HepG2 (cell line): ENCODE measurements around the gene TNNI3K. TPM values are rescaled to one million over a fixed set of nuclear protein-coding genes. Genes with fewer than 3 reads are reported as not detected.

ENCODE experiments used
- ASH2L ChIP-seq: fragments of 300-600, 200-600 bp; sonication (generic); IDR thresholded peaks from 2 replicates; pipeline ENCODE4 v1.7.0; 2017; ENCODE audit warnings: low read depth, mild to moderate bottlenecking, moderate library complexity, mixed read lengths, low read length; ENCODE audit not compliant: insufficient read length
- IKZF5 ChIP-seq: IDR thresholded peaks from 2 replicates; pipeline ENCODE4 v1.6.1; 2018; ENCODE audit warnings: missing genetic modification reagents, mild to moderate bottlenecking, missing compliant biosample characterization
- IRF2 ChIP-seq: IDR thresholded peaks from 2 replicates; pipeline ENCODE4 v1.6.1; 2018; ENCODE audit warnings: missing genetic modification reagents, missing compliant biosample characterization
- MXI1 ChIP-seq: IDR thresholded peaks from 3 replicates; pipeline ENCODE4 v1.6.1; 2012; ENCODE audit warnings: low read depth, low read length, inconsistent platforms, borderline replicate concordance
- RBFOX2 ChIP-seq: fragments of 200-400 bp; formaldehyde crosslinking; IDR thresholded peaks from 2 replicates; pipeline ENCODE4 v1.6.1; 2017; ENCODE audit warnings: low read depth, mild to moderate bottlenecking, low read length
- SP5 ChIP-seq: IDR thresholded peaks from 2 replicates; pipeline ENCODE4 v1.6.1; 2016; ENCODE audit warnings: low read depth, borderline replicate concordance
- TARDBP ChIP-seq: sonication (generic); formaldehyde crosslinking; IDR thresholded peaks from 2 replicates; pipeline ENCODE4 v1.8.0; 2022; ENCODE audit warnings: mild to moderate bottlenecking, missing genetic modification reagents
- U2AF1 ChIP-seq: fragments of 200-400 bp; formaldehyde crosslinking; optimal IDR thresholded peaks from 2 replicates; pipeline ENCODE3; 2017; ENCODE audit warnings: mild to moderate bottlenecking, low read depth, low read length
- ZFP1 ChIP-seq: IDR thresholded peaks from 2 replicates; pipeline ENCODE4 v1.6.1; 2016
- ZNF382 ChIP-seq: sonication (generic); formaldehyde crosslinking; IDR thresholded peaks from 2 replicates; pipeline ENCODE4 v1.5.0; 2020; ENCODE audit warnings: missing genetic modification reagents, mild to moderate bottlenecking, borderline replicate concordance
- ZNF441 ChIP-seq: sonication (generic); formaldehyde crosslinking; IDR thresholded peaks from 2 replicates; pipeline ENCODE4 v1.7.0; 2021; ENCODE audit warnings: missing genetic modification reagents, borderline replicate concordance
- ZNF563 ChIP-seq: sonication (generic); formaldehyde crosslinking; IDR thresholded peaks from 2 replicates; pipeline ENCODE4 v1.8.0; 2022; ENCODE audit warnings: mild to moderate bottlenecking, moderate library complexity, missing genetic modification reagents
- ZNF616 ChIP-seq: sonication (generic); formaldehyde crosslinking; IDR thresholded peaks from 2 replicates; pipeline ENCODE4 v1.5.0; 2020; ENCODE audit warnings: low read depth, mild to moderate bottlenecking, missing genetic modification reagents
- ZNF784 ChIP-seq: sonication (generic); formaldehyde crosslinking; IDR thresholded peaks from 2 replicates; pipeline ENCODE4 v1.5.1; 2020; ENCODE audit warnings: missing genetic modification reagents, mild to moderate bottlenecking, borderline replicate concordance
- ZNF883 ChIP-seq: sonication (generic); formaldehyde crosslinking; IDR thresholded peaks from 2 replicates; pipeline ENCODE4 v1.5.1; 2020; ENCODE audit warnings: mild to moderate bottlenecking, missing genetic modification reagents; ENCODE audit errors: not compliant biosample characterization
- polyA plus RNA-seq, 8 experiments: library from polyadenylated mRNA; depleted of rRNA in 3 of 8; stranded (reverse) in 7 of 8; unstranded in 1 of 8; fragments of >200 nt; fragmentation: Illumina TruSeq in 4 of 8; extraction: Trizol in 4 of 8; gene quantifications; 2 replicates each; pipeline versions ENCODE4 v1.2.1 to v1.2.3, GENCODE V29; 2011 to 2016; ENCODE audit warnings: low read depth in 4 of 8, missing spikeins in 1 of 8, mixed read lengths in 1 of 8; ENCODE audit not compliant: insufficient read depth in 1 of 8
- total RNA-seq, 5 experiments: library from RNA; depleted of rRNA; stranded (reverse); fragments of >200 nt; fragmentation: Illumina TruSeq; extraction: Trizol; gene quantifications; 2 replicates each; pipeline ENCODE4 v1.2.3, GENCODE V29; 2016; ENCODE audit warnings: low read depth in 1 of 5
- TF ChIP-seq, protein P1 (sequence below): sonication (generic); formaldehyde crosslinking; IDR thresholded peaks from 2 replicates; pipeline ENCODE4 v1.5.0; 2020; ENCODE audit warnings: mild to moderate bottlenecking, missing genetic modification reagents, borderline replicate concordance
- TF ChIP-seq, protein P2 (sequence below): sonication (generic); formaldehyde crosslinking; IDR thresholded peaks from 2 replicates; pipeline ENCODE4 v1.4.0; 2020; ENCODE audit warnings: missing genetic modification reagents, borderline replicate concordance

The TNNI3K gene
- total and polyA plus RNA-seq, 2 of the 13 experiments (the other 11 are each of a cell fraction or from before 2014, with no cell fraction given) = 1.1 TPM; not detected in 1

DNA sequence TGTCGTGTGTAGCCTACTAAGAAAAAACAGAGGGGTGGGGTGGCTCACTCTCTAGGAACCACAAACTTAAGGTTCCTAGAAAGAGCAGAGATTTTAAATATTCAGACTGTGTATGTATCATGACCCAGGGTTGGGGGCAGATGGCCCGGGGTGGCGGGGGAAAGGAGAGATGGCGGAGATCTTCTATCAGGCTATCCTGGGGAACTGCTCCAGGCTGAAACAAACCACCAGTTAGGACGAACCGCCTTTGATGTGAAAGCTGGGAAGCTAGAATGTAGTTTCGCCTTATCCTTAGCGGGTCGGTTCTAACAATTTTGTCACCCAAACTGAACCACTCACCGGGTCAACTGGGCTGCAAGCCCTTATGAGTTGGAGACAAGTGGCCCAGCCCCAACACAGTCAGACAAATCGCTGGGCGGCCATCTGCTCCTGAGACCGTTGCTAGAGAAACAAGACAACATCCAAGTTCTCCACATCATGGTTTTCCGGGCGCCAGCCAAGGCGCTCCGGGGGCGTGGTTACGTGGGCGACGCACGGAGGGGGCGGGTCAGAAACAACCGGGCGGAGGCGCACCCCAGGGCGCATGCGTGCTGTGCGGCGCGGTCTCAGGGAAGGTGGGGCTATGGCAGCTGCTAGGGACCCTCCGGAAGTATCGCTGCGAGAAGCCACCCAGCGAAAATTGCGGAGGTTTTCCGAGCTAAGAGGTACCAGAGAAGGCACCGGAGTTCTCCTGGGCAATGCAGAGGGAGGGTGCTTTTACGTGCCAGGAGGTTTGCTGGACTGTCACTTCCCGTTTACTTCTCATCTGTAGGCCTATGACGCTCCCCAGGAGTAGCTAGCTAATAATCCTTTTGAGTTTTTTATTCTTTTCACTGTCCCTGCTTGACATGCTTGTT, 37.3 kb upstream of the TNNI3K start, which contains the start of the genes FPGT and LRRIQ3 (continued):
- TF ChIP-seq ZNF441 (peak; percentile 52; the same call in 1 of the 2 replicates), ZNF382 (no peak), SP5 (CRISPR knock-in tag) (peak; percentile 60; the same call in 1 of the 2 replicates), ZNF616 (CRISPR knock-in tag) (no peak), ZNF883 (CRISPR knock-in tag) (peak; percentile 42), ASH2L (peak; percentile 66), ZFP1 (0 out of 2 replicates have a peak, but pooled peaks have one; percentile 28), RBFOX2 (peak; percentile 80), TARDBP (CRISPR knock-in tag) (0 out of 2 replicates have a peak, but pooled peaks have one; percentile 44), IKZF5 (CRISPR knock-in tag) (peak; percentile 65; the same call in 1 of the 2 replicates), MXI1 (peak; percentile 80; the same call in 1 of the 3 replicates), IRF2 (CRISPR knock-in tag) (peak; percentile 46; the same call in 1 of the 2 replicates), ZNF784 (CRISPR knock-in tag) (no peak), U2AF1 (no peak), ZNF563 (CRISPR knock-in tag) (peak; percentile 59; the same call in 1 of the 2 replicates)
- TF ChIP-seq, protein P1, sequence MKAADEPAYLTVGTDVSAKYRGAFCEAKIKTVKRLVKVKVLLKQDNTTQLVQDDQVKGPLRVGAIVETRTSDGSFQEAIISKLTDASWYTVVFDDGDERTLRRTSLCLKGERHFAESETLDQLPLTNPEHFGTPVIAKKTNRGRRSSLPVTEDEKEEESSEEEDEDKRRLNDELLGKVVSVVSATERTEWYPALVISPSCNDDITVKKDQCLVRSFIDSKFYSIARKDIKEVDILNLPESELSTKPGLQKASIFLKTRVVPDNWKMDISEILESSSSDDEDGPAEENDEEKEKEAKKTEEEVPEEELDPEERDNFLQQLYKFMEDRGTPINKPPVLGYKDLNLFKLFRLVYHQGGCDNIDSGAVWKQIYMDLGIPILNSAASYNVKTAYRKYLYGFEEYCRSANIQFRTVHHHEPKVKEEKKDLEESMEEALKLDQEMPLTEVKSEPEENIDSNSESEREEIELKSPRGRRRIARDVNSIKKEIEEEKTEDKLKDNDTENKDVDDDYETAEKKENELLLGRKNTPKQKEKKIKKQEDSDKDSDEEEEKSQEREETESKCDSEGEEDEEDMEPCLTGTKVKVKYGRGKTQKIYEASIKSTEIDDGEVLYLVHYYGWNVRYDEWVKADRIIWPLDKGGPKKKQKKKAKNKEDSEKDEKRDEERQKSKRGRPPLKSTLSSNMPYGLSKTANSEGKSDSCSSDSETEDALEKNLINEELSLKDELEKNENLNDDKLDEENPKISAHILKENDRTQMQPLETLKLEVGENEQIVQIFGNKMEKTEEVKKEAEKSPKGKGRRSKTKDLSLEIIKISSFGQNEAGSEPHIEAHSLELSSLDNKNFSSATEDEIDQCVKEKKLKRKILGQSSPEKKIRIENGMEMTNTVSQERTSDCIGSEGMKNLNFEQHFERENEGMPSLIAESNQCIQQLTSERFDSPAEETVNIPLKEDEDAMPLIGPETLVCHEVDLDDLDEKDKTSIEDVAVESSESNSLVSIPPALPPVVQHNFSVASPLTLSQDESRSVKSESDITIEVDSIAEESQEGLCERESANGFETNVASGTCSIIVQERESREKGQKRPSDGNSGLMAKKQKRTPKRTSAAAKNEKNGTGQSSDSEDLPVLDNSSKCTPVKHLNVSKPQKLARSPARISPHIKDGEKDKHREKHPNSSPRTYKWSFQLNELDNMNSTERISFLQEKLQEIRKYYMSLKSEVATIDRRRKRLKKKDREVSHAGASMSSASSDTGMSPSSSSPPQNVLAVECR = peak; percentile 73; the same call in 1 of the 2 replicates
- TF ChIP-seq, protein P2, sequence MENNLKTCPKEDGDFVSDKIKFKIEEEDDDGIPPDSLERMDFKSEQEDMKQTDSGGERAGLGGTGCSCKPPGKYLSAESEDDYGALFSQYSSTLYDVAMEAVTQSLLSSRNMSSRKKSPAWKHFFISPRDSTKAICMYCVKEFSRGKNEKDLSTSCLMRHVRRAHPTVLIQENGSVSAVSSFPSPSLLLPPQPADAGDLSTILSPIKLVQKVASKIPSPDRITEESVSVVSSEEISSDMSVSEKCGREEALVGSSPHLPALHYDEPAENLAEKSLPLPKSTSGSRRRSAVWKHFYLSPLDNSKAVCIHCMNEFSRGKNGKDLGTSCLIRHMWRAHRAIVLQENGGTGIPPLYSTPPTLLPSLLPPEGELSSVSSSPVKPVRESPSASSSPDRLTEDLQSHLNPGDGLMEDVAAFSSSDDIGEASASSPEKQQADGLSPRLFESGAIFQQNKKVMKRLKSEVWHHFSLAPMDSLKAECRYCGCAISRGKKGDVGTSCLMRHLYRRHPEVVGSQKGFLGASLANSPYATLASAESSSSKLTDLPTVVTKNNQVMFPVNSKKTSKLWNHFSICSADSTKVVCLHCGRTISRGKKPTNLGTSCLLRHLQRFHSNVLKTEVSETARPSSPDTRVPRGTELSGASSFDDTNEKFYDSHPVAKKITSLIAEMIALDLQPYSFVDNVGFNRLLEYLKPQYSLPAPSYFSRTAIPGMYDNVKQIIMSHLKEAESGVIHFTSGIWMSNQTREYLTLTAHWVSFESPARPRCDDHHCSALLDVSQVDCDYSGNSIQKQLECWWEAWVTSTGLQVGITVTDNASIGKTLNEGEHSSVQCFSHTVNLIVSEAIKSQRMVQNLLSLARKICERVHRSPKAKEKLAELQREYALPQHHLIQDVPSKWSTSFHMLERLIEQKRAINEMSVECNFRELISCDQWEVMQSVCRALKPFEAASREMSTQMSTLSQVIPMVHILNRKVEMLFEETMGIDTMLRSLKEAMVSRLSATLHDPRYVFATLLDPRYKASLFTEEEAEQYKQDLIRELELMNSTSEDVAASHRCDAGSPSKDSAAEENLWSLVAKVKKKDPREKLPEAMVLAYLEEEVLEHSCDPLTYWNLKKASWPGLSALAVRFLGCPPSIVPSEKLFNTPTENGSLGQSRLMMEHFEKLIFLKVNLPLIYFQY = peak; percentile 45; the same call in 1 of the 2 replicates
